Gastroesophageal sphincter (tissue), 4 donors: ENCODE measurements around the gene CBLB. TPM values are rescaled to one million over a fixed set of nuclear protein-coding genes. Genes with fewer than 3 reads are reported as not detected.

Experiments
- ATAC-seq: fragments of 150-250 bp; one replicate; pipeline ENCODE4 v1.9.1; 2016; ENCODE audit warnings: mild to moderate bottlenecking, moderate library complexity
- H3K27ac ChIP-seq, 4 donors: fragments of 200-600 bp; sonication (generic) in 3 of 4; 1 replicate in 3 of 4; 2 replicates in 1 of 4; pipeline ENCODE4 v1.5.1; 2016 to 2019
- H3K27me3 ChIP-seq: fragments of 200-600 bp; sonication (generic); one replicate; pipeline ENCODE4 v1.5.1; 2019
- H3K36me3 ChIP-seq, 2 donors: fragments of 200-600 bp; sonication (generic); one replicate each; pipeline ENCODE4 v1.5.1; 2019; ENCODE audit warnings: control low read depth in 1 of 2
- H3K4me1 ChIP-seq, 3 donors: fragments of 200-600 bp; sonication (generic); 1 replicate in 2 of 3; 2 replicates in 1 of 3; pipeline ENCODE4 v1.5.1; 2016 to 2019; ENCODE audit warnings: control low read depth in 2 of 3
- H3K4me3 ChIP-seq, 2 donors: fragments of 200-600 bp; sonication (generic); one replicate each; pipeline ENCODE4 v1.5.1; 2019; ENCODE audit warnings: mild to moderate bottlenecking in 1 of 2, moderate library complexity in 1 of 2
- H3K9me3 ChIP-seq, 3 donors: fragments of 200-600 bp; sonication (generic); one replicate each; pipeline ENCODE4 v1.5.1; 2017 to 2019; ENCODE audit warnings: control low read depth in 2 of 3
- CTCF ChIP-seq, 4 experiments: fragments of 200-600 bp in 2 of 4; fragments of 450-650 bp in 2 of 4; sonication (generic) in 1 of 4; IDR thresholded peaks; one replicate each; pipeline ENCODE4 v1.5.1; 2017 to 2019; ENCODE audit warnings: antibody characterized with exemption in 4 of 4, mild to moderate bottlenecking in 2 of 4, moderate library complexity in 2 of 4
- EP300 ChIP-seq: sonication (generic); formaldehyde crosslinking; IDR thresholded peaks from one replicate; pipeline ENCODE4 v1.6.1; 2017; ENCODE audit warnings: antibody characterized with exemption, mild to moderate bottlenecking
- POLR2A ChIP-seq, 2 donors: fragments of 450-650 bp; IDR thresholded peaks; one replicate each; pipeline ENCODE4 v1.6.1; 2017; ENCODE audit warnings: antibody characterized with exemption in 2 of 2, mild to moderate bottlenecking in 2 of 2, moderate library complexity in 1 of 2
- POLR2AphosphoS5 ChIP-seq: sonication (generic); formaldehyde crosslinking; IDR thresholded peaks from one replicate; pipeline ENCODE4 v1.6.1; 2017; ENCODE audit warnings: antibody characterized with exemption
- WGBS, 2 donors: methylation state at CpG; one replicate each; pipeline ENCODE4 v1.1.5; 2018; ENCODE audit warnings: low coverage in 1 of 2; 5-methylcytosine and 5-hydroxymethylcytosine counted together
- total RNA-seq, 4 donors: library from RNA; depleted of rRNA; stranded (reverse); fragments of >200 nt; gene quantifications; one replicate each; pipeline ENCODE4 v1.1.0, GENCODE V29; 2016

Gene CBLB
- total RNA-seq, 4 donors from 2014 or later = 27.4 to 59.4 (median 40.4) TPM

- ATAC-seq = no peak
- WGBS, 2 donors = 100% methylated on average over 1 of the region's 1 CpG; no CpG with 5 or more reads in 1 of the 2 donors
- Histone ChIP-seq H3K9me3 (no peaks in the 10 kb centered on the region), H3K4me3 (no peak overlapping the region), H3K36me3 (peaks cover 0 to 24% of the 10 kb centered on the region in 2 donors), H3K27ac (no peak overlapping the region), H3K27me3 (no peaks in the 10 kb centered on the region), H3K4me1 (peaks cover 0 to 21% (median 0%) of the 10 kb centered on the region in 3 donors)
- TF ChIP-seq CTCF (IDR thresholded peaks at IDR 0.05) = no peak
- no peak for TF ChIP-seq POLR2AphosphoS5
- no peak for TF ChIP-seq EP300
- TF ChIP-seq POLR2A (IDR thresholded peaks at IDR 0.05) = no peak
These were observed 124.6 kb downstream of the CBLB start for GRCh38 chr3:105744202-105744601.

- no peak for ATAC-seq
- Histone ChIP-seq H3K27me3 (no peaks in the 10 kb centered on the region), H3K4me3 (no peak overlapping the region), H3K36me3 (peaks cover 0 to 44% of the 10 kb centered on the region in 2 donors), H3K9me3 (no peaks in the 10 kb centered on the region), H3K27ac (no peak overlapping the region), H3K4me1 (no peaks in the 10 kb centered on the region)
- TF ChIP-seq POLR2A (IDR thresholded peaks at IDR 0.05) (no peak), EP300 (no peak), CTCF (IDR thresholded peaks at IDR 0.05) (no peak), POLR2AphosphoS5 (no peak)
- WGBS, 2 donors = 82 to 83% methylated on average over 2 of the region's 2 CpGs
These were observed 135.5 kb downstream of the CBLB start for GRCh38 chr3:105733356-105733755.

DNA sequence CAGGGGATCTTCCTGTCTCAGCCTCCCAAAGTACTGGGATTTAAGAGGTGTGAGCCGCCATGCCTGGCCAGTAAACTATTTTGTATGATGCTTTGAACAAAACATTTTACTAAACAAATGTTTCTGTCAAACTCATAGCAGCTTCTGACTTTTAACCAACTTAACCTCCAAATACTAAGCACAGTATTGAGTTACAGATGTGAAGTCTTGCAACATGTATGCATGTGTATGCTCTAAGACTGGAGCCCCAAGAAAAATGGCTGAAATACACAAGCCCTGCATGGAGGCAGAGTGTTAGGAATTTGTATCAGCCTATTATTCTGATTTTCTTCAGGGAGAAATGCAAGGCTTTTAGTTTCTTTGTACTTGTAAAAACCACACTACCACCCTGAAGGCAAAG is 137.1 kb downstream of the CBLB start:
- H3K27me3 ChIP-seq = no peaks in the 10 kb centered on the region
- WGBS, 2 donors = 100% methylated on average over 1 of the region's 1 CpG; no CpG with 5 or more reads in 1 of the 2 donors
- ATAC-seq = no peak
- TF ChIP-seq CTCF (IDR thresholded peaks at IDR 0.05) (no peak), POLR2A (IDR thresholded peaks at IDR 0.05) (no peak), POLR2AphosphoS5 (no peak), EP300 (no peak)
- H3K4me1 ChIP-seq = no peaks in the 10 kb centered on the region
- peaks cover 0 to 5% (median 0%) of the 10 kb centered on the region in 3 donors for H3K9me3 ChIP-seq
- no peak overlapping the region for H3K27ac ChIP-seq
- peaks cover 0 to 55% of the 10 kb centered on the region in 2 donors for H3K36me3 ChIP-seq
- H3K4me3 ChIP-seq = no peak overlapping the region

DNA sequence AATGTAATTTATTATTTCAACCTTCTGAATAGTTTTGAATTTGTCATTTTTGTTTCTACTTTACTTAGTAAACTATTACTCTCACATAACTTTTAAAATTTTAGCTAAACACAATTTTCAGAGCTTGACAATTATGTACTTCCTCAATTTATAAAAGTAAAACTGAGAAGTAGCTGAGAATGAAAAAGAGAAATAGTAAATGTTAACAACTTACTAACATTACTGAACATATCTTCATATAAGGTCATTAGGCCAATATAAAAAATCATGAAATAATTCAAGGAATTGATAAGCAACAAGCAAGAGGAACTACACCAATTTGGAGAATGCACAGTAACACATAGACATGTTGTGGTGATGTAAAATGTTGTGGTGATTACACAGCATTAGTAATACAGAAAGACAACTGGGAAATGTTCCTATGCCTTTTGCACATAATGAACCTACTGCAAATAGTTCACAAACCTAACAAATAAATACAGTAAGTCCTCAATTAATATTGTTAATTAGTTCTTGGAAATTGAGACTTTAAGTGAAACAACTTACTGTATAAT is 137.9 kb downstream of the CBLB start:
- ATAC-seq = no peak
- Histone ChIP-seq H3K27ac (no peak overlapping the region), H3K9me3 (peaks cover 0 to 5% (median 0%) of the 10 kb centered on the region in 3 donors), H3K36me3 (peaks cover 0 to 52% of the 10 kb centered on the region in 2 donors), H3K4me1 (no peaks in the 10 kb centered on the region), H3K4me3 (no peak overlapping the region), H3K27me3 (no peaks in the 10 kb centered on the region)
- TF ChIP-seq EP300 = no peak
- TF ChIP-seq POLR2AphosphoS5 = no peak
- no peak for TF ChIP-seq CTCF (IDR thresholded peaks at IDR 0.05)
- no peak for TF ChIP-seq POLR2A (IDR thresholded peaks at IDR 0.05)

GRCh38 chr3:105729667-105730066 is 139.1 kb downstream of the CBLB start:
- no peaks in the 10 kb centered on the region for H3K27me3 ChIP-seq
- TF ChIP-seq POLR2AphosphoS5 (no peak), POLR2A (IDR thresholded peaks at IDR 0.05) (no peak), EP300 (no peak), CTCF (IDR thresholded peaks at IDR 0.05) (no peak)
- no peak for ATAC-seq
- no peak overlapping the region for H3K4me3 ChIP-seq
- 92 to 93% methylated on average over 3 of the region's 3 CpGs for WGBS, 2 donors
- no peak overlapping the region for H3K27ac ChIP-seq
- H3K4me1 ChIP-seq = no peaks in the 10 kb centered on the region
- peaks cover 0 to 5% (median 0%) of the 10 kb centered on the region in 3 donors for H3K9me3 ChIP-seq
- peaks cover 0 to 46% of the 10 kb centered on the region in 2 donors for H3K36me3 ChIP-seq
